Esophagus squamous epithelium (tissue), 4 donors: ENCODE data around the gene TEX19.

Experiments used
- CTCF ChIP-seq, 6 experiments: fragments of 450-650 bp in 4 of 6; fragments of 200-600 bp in 2 of 6; sonication (generic) in 2 of 6; IDR thresholded peaks; one replicate each; pipeline ENCODE4 v1.5.1; 2016 to 2019; ENCODE audit warnings: antibody characterized with exemption in 6 of 6, mild to moderate bottlenecking in 4 of 6, moderate library complexity in 4 of 6
- POLR2A ChIP-seq, 4 donors: fragments of 450-650 bp; IDR thresholded peaks; one replicate each; pipeline ENCODE4 v1.6.1; 2017; ENCODE audit warnings: antibody characterized with exemption in 4 of 4, mild to moderate bottlenecking in 4 of 4, moderate library complexity in 3 of 4

- no peak for TF ChIP-seq CTCF (IDR thresholded peaks at IDR 0.05)
- TF ChIP-seq POLR2A (IDR thresholded peaks at IDR 0.05): no peak
These were observed 38.8 kb upstream of the TEX19 start for GRCh38 chr17:82320140-82320840.
